Neural cell (in vitro differentiated cells): ENCODE data around the gene BCAP29. TPM values are rescaled to one million over a fixed set of nuclear protein-coding genes. Genes with fewer than 3 reads are reported as not detected.

Experiments used
- H2AFZ ChIP-seq: fragments of 200-600, 300-800 bp; sonication (generic), shearing (Covaris generic); 2 replicates; pipeline ENCODE4 v1.6.0; 2014; ENCODE audit warnings: low read depth, mild to moderate bottlenecking, antibody characterized with exemption, low read length, moderate library complexity
- H3F3A ChIP-seq: fragments of 200-600 bp; shearing (Covaris generic); 2 replicates; pipeline ENCODE4 v1.6.1; 2016; ENCODE audit warnings: mild to moderate bottlenecking, moderate library complexity, mixed read lengths, antibody characterized with exemption, low read length; ENCODE audit not compliant: insufficient read depth, poor library complexity, severe bottlenecking
- H3K27ac ChIP-seq: fragments of 200-600, 300-800 bp; sonication (generic), shearing (Covaris generic); 2 replicates; pipeline ENCODE4 v1.5.1; 2014; ENCODE audit warnings: mild to moderate bottlenecking, low read length, moderate library complexity
- H3K27me3 ChIP-seq: fragments of 300-800, 200-600 bp; sonication (generic), shearing (Covaris generic); 2 replicates; pipeline ENCODE4 v1.6.0; 2014; ENCODE audit warnings: mild to moderate bottlenecking, low read depth, low read length, moderate library complexity; ENCODE audit not compliant: insufficient read depth
- H3K36me3 ChIP-seq: fragments of 300-800, 200-600 bp; sonication (generic), shearing (Covaris generic); 2 replicates; pipeline ENCODE4 v1.5.1; 2014; ENCODE audit warnings: mild to moderate bottlenecking, antibody characterized with exemption, low read length, moderate library complexity; ENCODE audit not compliant: insufficient read depth
- H3K4me2 ChIP-seq: fragments of 300-800, 200-600 bp; sonication (generic), shearing (Covaris generic); 2 replicates; pipeline ENCODE4 v1.6.0; 2014; ENCODE audit warnings: mild to moderate bottlenecking, low read length
- H3K4me3 ChIP-seq: fragments of 300-800, 200-600 bp; sonication (generic), shearing (Covaris generic); 2 replicates; pipeline ENCODE4 v1.5.1; 2014; ENCODE audit warnings: mild to moderate bottlenecking, low read length, moderate library complexity
- H3K79me2 ChIP-seq: fragments of 200-600 bp; shearing (Covaris generic); replicated peaks from 2 replicates; pipeline ENCODE4 v1.6.0; 2014; ENCODE audit warnings: mild to moderate bottlenecking, low read length, moderate library complexity; ENCODE audit not compliant: insufficient read depth
- H3K9ac ChIP-seq: fragments of 300-800, 200-600 bp; sonication (generic), shearing (Covaris generic); 2 replicates; pipeline ENCODE4 v1.6.1; 2016; ENCODE audit warnings: mild to moderate bottlenecking, low read length, mixed read lengths
- H3K9me2 ChIP-seq: fragments of 200-600 bp; shearing (Covaris generic); 2 replicates; pipeline ENCODE4 v1.6.1; 2016; ENCODE audit warnings: mild to moderate bottlenecking, low read length, mixed read lengths; ENCODE audit not compliant: insufficient read depth
- H3K9me3 ChIP-seq: fragments of 200-600, 300-800 bp; sonication (generic), shearing (Covaris generic); 2 replicates; pipeline ENCODE4 v1.6.1; 2016; ENCODE audit warnings: mild to moderate bottlenecking, mixed run types, low read length, moderate library complexity, mixed read lengths
- H4K20me1 ChIP-seq: fragments of 200-600 bp; shearing (Covaris generic); 2 replicates; pipeline ENCODE4 v1.6.1; 2016; ENCODE audit warnings: mild to moderate bottlenecking, mixed run types; ENCODE audit not compliant: insufficient read depth
- CTCF ChIP-seq: fragments of 450-650 bp; IDR thresholded peaks from 2 replicates; pipeline ENCODE4 v1.5.1; 2014; ENCODE audit warnings: antibody characterized with exemption, mild to moderate bottlenecking, moderate library complexity; ENCODE audit not compliant: poor library complexity, severe bottlenecking
- EP300 ChIP-seq: fragments of 450-650 bp; conservative IDR thresholded peaks from 2 replicates; pipeline ENCODE4 v1.6.1; 2014; ENCODE audit warnings: antibody characterized with exemption, mild to moderate bottlenecking, moderate library complexity; ENCODE audit not compliant: poor library complexity, severe bottlenecking
- EZH2 ChIP-seq: fragments of 200-600, 300-800 bp; shearing (Covaris generic), sonication (generic); IDR thresholded peaks from 2 replicates; pipeline ENCODE4 v1.6.1; 2014; ENCODE audit warnings: antibody characterized with exemption, low read length, borderline replicate concordance, mild to moderate bottlenecking; ENCODE audit not compliant: insufficient read depth, poor library complexity, severe bottlenecking
- MXI1 ChIP-seq: fragments of 450-650 bp; conservative IDR thresholded peaks from 2 replicates; pipeline ENCODE4 v1.6.1; 2014; ENCODE audit warnings: antibody characterized with exemption, mild to moderate bottlenecking; ENCODE audit not compliant: poor library complexity, severe bottlenecking
- POLR2AphosphoS5 ChIP-seq: IDR thresholded peaks from 2 replicates; pipeline ENCODE4 v1.6.1; 2012
- RAD21 ChIP-seq: fragments of 450-650 bp; conservative IDR thresholded peaks from 2 replicates; pipeline ENCODE4 v1.6.1; 2014; ENCODE audit warnings: antibody characterized with exemption, mild to moderate bottlenecking, moderate library complexity
- REST ChIP-seq: IDR thresholded peaks from 2 replicates; pipeline ENCODE4 v1.6.1; 2012; ENCODE audit warnings: borderline replicate concordance
- SMC3 ChIP-seq: fragments of 450-650 bp; conservative IDR thresholded peaks from 2 replicates; pipeline ENCODE4 v1.6.1; 2014; ENCODE audit warnings: antibody characterized with exemption, mild to moderate bottlenecking, moderate library complexity; ENCODE audit not compliant: poor library complexity
- TAF1 ChIP-seq: IDR thresholded peaks from 2 replicates; pipeline ENCODE4 v1.6.1; 2012; ENCODE audit warnings: low read depth
- polyA plus RNA-seq: library from polyadenylated mRNA; depleted of rRNA; stranded (reverse); fragments of >200 nt; gene quantifications from 2 replicates; pipeline ENCODE4 v1.2.3, GENCODE V29; 2014

The BCAP29 gene
- polyA plus RNA-seq, 1 donor from 2014 or later = 51.5 TPM

GRCh38 chr7:107628461-107629064, 48.5 kb downstream of the BCAP29 start:
- Histone ChIP-seq H3K27ac (no peak overlapping the region), H3K4me2 (no peak overlapping the region), H3K27me3 (no peaks in the 10 kb centered on the region), H2AFZ (no peak overlapping the region), H3K9ac (no peak overlapping the region), H4K20me1 (no peaks in the 10 kb centered on the region), H3K9me2 (no peaks in the 10 kb centered on the region), H3K36me3 (no peaks in the 10 kb centered on the region), H3K9me3 (no peaks in the 10 kb centered on the region), H3K4me3 (no peak overlapping the region), H3K79me2 (no peaks in the 10 kb centered on the region), H3F3A (no peaks in the 10 kb centered on the region)
- no peak for TF ChIP-seq CTCF
- TF ChIP-seq TAF1 = no peak
- TF ChIP-seq RAD21 = no peak
- TF ChIP-seq SMC3 = no peak
- TF ChIP-seq EZH2 = no peak
- TF ChIP-seq EP300 = no peak
- TF ChIP-seq POLR2AphosphoS5 = no peak
- TF ChIP-seq REST = no peak
- no peak for TF ChIP-seq MXI1

- Histone ChIP-seq H4K20me1 (no peaks in the 10 kb centered on the region), H3K9me3 (no peaks in the 10 kb centered on the region), H3K4me3 (no peak overlapping the region), H3K4me2 (no peak overlapping the region), H3F3A (no peaks in the 10 kb centered on the region), H3K27ac (no peak overlapping the region), H3K36me3 (no peaks in the 10 kb centered on the region), H3K27me3 (no peaks in the 10 kb centered on the region), H3K9ac (no peak overlapping the region), H2AFZ (no peak overlapping the region), H3K9me2 (no peaks in the 10 kb centered on the region), H3K79me2 (no peaks in the 10 kb centered on the region)
- TF ChIP-seq REST (no peak), POLR2AphosphoS5 (no peak), RAD21 (no peak), EZH2 (no peak), TAF1 (no peak), EP300 (no peak), CTCF (no peak)
These were observed 50.3 kb downstream of the BCAP29 start for GRCh38 chr7:107630342-107630741.
